Measurements from ENCODE around the gene ZNF337.
"Not testable (repeated sequence)": the region's sequence is repeated elsewhere in the genome, so short reads cannot be mapped to it uniquely, and the experiment has no call there.

ZNF337 gene

GRCh38 chr20:25696371-25697131 lies at the start of gene ZNF337:
TSS of gene ZNF337 (minus strand) at chr20:25696853. CDS start at chr20:25686417, 10,436 bp downstream.
- DNase-seq (ENCODE audit: low read depth): peak; percentile 87

DNA sequence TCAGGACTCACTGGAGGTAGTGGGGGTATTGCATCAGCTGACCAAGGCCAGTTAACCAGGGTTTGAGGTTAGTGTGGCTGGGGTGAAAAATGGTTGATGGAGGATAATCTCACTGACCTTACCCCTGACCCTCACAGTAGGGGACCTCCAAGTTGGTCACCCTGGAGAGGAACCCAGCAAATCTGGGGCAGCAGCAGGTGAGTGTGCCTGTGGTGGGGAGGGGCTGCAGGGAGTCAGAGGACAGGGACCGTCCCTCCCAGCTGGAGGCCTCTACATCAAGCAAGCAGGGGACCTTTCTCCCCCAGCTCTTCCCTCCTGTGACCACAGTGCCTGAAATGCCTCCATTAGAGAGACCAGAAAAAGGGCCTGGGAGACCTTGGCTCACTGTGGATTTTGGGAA lies 49.1 kb upstream of the ZNF337 start:
- no peak for DNase-seq (ENCODE audit: low read depth)

DNA sequence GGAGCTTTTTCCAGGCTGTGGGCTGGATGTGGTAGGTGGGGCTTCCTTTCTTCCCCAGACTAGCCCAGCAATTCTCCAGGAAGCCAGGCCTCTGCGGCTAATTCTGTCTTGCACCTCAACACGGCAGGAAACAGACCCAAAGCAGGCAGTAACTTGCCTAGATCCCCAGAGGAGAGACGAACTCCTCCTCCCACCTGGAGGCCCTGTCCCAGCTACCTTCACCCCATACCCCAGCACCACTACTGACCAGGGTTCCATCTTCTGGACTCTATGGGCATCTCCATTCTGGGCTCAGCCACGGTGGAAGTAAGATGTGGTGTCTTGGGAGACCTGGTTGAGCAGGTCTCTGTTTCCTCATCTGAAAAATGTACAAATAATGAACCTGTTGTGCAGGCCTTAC lies 48.4 kb upstream of the ZNF337 start:
- DNase-seq (ENCODE audit: low read depth): no peak

DNA sequence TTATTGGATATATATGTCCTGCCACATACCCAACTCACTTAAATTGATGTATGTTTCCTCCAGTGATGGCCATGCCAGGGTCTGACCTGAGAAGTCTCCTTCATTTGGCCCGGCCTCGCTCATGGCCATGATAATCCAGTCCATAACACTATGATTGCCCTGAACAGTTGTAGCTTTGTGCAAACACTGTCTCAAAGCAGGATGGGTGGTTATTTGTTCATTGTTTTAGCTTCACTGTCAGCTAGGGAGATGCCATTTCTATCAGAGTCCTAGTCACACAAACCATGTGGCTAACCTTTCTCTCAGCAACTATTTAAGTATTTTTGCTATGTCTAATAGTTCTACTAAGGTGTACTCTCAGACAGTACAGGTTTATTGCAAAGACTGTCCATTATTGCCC lies 47.6 kb upstream of the ZNF337 start:
- no peak for DNase-seq (ENCODE audit: low read depth)

DNA sequence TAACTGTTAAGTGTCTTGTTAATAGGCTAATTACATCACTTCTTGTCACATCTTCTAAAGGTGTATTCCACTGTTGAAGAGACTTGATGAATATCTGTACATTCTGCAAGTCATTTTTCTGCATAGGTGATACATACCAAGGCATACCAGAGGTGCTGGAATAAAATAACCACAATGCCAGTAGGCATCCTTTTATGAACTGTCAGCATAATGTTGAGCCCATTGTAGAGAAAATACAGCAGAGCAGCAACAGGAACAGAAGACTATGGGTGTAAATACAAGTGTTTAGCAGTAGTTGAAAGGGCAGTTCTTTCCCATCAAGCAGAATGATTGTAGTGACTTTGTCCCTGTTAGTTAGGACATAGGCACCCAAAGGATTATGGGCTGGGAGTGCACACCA lies 44.4 kb upstream of the ZNF337 start:
- no peak for DNase-seq (ENCODE audit: low read depth)

GRCh38 chr20:25739615-25740320 lies 43.1 kb upstream of the ZNF337 start:
- DNase-seq (ENCODE audit: low read depth): no peak

GRCh38 chr20:25738198-25738597 lies 41.5 kb upstream of the ZNF337 start:
- peak; percentile 10 for DNase-seq (ENCODE audit: low read depth)

DNA sequence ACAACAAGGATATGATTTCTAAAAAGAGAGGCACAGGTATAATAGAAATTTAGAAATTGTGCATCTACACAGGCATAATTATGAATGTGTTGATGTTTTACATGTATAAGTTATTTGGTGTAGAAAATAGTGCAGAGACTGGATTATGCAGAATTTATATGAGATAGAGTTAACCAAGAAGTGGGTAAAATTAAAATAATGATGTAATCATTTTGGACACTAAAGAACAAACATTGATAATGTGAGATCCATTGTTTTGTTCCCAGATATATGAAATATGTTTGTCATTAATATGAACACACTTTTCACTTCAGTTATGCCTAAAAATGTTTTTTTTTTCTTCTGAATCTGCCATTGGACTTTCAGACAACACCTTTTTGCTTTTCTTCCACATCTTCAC lies 37.2 kb upstream of the ZNF337 start:
- DNase-seq (ENCODE audit: low read depth): no peak

GRCh38 chr20:25730862-25731261 lies 34.2 kb upstream of the ZNF337 start:
- no peak for DNase-seq (ENCODE audit: low read depth)

DNA sequence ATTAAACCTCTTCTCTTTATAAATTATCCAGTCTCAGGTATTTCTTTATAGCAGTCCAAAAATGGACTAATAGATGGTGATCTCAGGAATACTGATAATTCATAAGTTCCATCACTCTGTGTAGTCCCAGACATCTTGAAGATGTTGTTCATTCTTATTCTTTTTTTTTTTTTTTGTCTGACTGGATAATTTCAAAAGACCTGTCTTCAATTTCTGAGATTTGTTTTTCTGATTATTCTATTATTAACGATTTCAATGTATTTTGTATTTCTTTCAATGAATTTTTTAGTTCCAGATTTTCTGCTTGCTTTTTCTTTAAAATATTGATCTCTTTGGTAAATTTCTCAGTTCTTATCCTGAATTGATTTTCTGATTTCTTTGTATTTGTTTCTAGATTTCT lies 29.7 kb upstream of the ZNF337 start:
- DNase-seq (ENCODE audit: low read depth): no peak

- no peak for DNase-seq (ENCODE audit: low read depth)
Observed at GRCh38 chr20:25725639-25726038, 29.0 kb upstream of the ZNF337 start.

DNA sequence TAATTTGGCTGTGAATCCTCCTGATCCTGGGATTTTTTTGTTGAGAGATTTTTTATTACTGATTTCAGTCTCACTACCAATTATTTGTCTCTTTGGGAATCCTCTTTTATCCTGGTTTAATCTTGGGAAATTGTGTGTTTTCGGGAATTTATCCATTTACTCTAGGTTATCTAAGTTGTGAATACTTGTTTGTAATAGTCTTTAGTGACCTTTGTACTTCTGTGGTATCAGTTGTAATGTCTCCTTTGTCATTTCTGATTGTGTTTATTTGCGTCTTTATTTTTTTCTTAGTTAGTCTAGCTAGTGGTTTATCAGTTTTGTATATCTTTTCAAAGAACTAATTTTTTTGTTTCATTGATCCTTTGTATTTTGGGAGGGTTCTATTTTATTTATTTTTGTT lies 27.3 kb upstream of the ZNF337 start:
- DNase-seq (ENCODE audit: low read depth): no peak

DNA sequence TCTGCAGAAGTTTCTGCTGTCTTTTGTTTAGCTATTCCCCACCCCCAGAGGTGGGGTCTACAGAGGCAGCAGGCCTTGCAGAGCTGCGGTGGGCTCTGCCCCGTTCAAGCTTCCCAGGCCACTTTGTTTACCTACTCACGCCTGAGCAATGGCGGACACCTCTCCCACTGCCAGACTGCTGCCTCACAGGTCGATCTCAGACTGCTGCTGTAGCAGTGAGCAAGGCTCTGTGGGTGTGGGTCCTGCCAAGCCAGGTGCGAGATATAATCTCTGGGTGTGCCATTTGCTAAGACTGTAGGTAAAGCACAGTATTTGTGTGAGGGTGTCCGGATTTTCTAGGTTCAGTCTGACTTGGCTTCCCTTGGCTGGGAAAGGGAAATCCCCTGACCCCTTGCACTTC lies 23.6 kb upstream of the ZNF337 start:
- no peak for DNase-seq (ENCODE audit: low read depth)

DNA sequence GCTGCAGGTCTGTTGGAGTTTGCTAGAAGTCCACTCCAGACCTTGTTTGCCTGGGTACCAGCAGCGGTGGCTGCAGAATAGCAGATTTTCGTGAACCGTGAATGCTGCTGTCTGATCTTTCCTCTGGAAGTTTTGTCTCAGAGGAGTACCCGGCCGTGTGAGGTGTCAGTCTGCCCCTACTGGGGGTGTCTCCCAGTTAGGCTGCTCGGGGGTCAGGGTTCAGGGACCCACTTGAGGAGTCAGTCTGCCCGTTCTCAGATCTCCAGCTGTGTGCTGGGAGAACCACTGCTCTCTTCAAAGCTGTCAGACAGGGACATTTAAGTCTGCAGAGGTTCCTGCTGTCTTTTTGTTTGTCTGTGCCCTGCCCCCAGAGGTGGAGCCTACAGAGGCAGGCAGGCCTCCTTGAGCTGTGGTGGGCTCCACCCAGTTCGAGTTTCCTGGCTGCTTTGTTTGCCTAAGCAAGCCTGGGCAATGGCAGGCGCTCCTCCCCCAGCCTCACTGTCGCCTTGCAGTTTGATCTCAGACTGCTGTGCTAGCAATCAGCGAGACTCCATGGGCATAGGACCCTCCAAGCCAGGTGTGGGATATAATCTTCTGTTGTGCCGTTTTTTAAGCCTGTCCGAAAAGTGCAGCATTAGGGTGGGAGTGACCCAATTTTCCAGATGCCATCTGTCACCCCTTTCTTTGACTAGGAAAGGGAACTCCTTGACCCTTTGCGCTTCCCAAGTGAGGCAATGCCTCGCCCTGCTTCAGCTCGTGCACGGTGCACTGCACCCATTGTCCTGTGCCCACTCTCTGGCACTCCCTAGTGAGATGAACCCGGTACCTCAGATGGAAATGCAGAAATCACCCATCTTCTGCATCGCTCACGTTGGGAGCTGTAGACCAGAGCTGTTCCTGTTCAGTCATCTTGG lies 22.5 kb upstream of the ZNF337 start:
- DNase-seq (ENCODE audit: low read depth): not testable (repeated sequence)

DNA sequence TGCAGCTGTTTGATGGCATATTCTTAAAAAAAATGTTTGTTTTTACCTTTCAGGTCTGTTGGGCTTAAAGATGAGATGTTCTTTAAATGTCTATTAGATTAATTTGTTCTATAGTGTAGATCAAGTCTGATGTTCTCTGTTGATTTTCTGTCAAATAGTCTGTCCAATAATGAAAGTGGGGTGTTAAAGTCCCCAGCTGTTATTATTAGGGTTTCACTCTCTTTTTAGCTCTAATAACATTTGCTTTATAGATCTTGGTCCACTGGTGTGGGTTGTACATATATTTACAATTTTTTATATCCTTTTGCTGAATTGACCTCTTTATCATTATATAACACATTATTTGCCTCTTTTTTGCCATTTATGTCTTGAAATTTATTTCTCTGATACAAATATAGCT lies 11.0 kb upstream of the ZNF337 start:
- DNase-seq (ENCODE audit: low read depth): no peak

DNA sequence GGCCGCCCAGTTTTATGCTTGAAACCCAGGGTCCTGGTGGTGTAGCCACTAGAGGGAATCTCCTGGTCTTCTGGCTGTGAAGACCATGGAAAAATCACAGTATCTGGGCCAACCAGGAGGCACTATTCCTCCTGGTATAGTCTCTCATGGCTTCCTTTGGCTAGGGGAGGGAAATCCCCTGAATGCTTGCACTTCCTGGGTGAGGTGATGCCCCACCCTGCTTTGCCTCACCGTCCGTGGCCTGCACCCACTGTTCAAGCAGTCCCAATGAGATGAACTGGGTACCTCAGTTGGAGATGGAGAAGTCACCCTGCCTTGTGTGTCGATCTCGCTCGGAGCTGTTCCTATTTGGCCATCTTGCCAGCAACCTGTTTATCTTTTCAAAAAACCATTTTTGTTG lies 10.1 kb upstream of the ZNF337 start:
- DNase-seq (ENCODE audit: low read depth): no peak

GRCh38 chr20:25705830-25706351 lies 9.2 kb upstream of the ZNF337 start:
- no peak for DNase-seq (ENCODE audit: low read depth)

DNA sequence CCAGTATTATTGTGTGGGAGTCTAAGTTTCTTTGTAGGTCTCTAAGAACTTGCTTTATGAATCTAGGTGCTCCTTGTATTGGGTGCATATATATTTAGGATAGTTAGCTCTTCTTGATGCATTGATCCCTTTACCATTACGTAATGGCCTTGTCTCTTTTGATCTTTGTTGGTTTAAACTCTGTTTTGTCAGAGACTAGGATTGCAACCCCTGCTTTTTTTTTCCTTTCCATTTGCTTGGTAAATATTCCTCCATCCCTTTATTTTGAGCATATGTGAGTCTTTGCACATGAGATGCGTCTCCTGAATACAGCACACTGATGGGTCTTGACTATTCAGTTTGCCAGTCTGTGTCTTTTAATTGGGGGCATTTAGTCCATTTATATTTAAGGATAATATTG lies 7.7 kb upstream of the ZNF337 start:
- DNase-seq (ENCODE audit: low read depth): not testable (repeated sequence)

DNA sequence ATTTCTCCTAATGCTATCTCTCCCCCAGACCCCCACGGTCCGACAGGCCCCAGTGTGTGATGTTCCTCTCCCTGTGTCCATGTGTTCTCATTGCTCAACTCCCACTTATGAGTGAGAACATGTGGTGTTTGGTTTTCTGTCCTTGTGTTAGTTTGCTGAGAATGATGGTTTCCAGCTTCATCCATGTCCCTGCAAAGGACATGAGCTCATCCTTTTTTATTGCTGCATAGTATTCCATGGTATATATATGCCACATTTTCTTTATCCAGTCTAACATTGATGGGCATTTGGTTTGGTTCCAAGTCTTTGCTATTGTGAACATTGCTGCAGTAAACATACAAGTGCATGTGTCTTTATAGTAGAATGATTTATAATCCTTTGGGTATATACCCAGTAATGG lies 4.2 kb upstream of the ZNF337 start:
- not testable (repeated sequence) for DNase-seq (ENCODE audit: low read depth)

DNA sequence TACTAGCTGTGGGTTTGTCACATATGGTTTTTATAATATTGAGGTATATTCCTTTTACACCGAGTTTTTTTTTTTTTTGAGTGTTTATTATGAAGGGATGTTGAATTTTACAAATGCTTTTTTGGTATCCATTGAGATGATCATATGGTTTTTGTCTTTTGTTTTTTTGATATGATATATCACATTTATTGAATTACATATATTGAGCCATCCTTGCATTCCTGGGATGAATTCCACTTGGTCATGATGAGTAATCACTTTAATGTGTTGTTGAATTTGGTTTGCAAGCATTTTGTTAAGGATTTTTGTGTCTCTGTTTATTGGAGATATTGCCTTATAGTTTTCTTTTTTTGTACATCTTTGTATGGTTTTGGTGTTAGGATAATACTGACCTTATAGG lies 3.3 kb upstream of the ZNF337 start:
- no peak for DNase-seq (ENCODE audit: low read depth)

DNA sequence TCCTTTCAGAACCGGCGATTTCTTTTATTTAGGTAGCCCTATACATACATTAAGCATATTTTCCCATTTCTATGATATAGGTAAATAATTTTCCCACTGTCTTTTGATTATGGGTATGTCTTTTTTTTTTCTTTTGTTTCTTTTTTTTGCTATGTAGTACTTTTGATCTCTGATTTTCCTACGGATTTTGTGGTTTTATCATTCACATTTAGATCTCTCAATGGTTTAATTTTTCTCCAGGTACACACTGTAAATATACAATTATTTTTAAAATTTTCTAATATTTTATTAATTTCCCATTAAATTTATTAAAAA lies 436 bp upstream of the ZNF337 start:
- no peak for DNase-seq (ENCODE audit: low read depth)

DNA sequence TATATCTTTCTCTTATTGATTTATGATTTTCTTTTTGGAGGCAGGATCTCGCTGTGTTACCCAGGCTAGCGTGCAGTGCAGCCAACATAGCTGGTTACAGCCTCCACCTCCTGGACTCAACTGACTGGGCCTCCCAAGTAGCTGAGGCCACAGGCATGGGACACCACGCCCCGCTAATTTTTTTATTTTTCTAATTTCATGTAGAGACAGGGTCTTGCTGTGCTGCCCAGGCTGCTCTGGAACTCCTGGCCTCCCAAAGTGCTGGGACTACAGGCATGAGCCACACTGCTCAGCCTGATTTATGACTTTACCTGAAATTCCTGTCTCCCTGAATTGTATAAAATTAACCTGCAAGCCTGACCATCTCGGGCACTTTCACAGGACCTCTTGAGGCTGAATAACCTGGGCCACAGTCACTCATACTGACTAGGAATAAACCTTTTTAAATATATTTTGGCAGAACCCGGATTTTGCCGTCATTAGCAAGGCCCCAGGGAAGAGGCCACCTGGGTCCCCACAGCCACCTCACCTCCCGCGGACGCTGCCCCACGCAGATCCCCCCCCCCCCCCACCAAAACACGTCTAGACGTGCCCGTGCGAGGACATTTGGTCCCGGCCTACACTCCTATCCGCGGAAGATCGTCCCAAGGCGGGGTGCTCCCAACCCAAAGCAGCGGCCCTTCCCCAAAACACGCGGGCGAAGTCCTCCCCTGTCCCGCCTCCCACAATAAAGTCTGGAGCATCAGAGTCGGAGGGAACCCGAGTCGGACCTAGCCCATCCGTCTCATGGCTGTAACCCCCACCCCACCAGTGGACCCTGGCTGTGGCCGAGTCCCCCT lies 902 bp downstream of the ZNF337 start:
- no peak for DNase-seq (ENCODE audit: low read depth)

Data from GM04504 (cell line).